Neuron (in vitro differentiated cells): ENCODE measurements around the gene CHADL.

Experiments
- H2AFZ ChIP-seq: one replicate; pipeline ENCODE4 v1.6.1; 2013; ENCODE audit warnings: low read depth, mild to moderate bottlenecking, inconsistent platforms, low read length, moderate library complexity
- H3K27me3 ChIP-seq: one replicate; pipeline ENCODE4 v1.6.1; 2013; ENCODE audit warnings: low read length; ENCODE audit not compliant: insufficient read depth
- H3K36me3 ChIP-seq: one replicate; pipeline ENCODE4 v1.6.1; 2013; ENCODE audit warnings: low read length; ENCODE audit not compliant: insufficient read depth
- H3K4me1 ChIP-seq: one replicate; pipeline ENCODE4 v1.6.1; 2013; ENCODE audit warnings: low read length; ENCODE audit not compliant: insufficient read depth
- H3K4me3 ChIP-seq: 2 replicates; pipeline ENCODE4 v1.5.1; 2013; ENCODE audit warnings: mild to moderate bottlenecking, low read length, moderate library complexity
- H3K9me3 ChIP-seq: one replicate; pipeline ENCODE4 v1.6.1; 2013; ENCODE audit warnings: low read length

CHADL gene

DNA sequence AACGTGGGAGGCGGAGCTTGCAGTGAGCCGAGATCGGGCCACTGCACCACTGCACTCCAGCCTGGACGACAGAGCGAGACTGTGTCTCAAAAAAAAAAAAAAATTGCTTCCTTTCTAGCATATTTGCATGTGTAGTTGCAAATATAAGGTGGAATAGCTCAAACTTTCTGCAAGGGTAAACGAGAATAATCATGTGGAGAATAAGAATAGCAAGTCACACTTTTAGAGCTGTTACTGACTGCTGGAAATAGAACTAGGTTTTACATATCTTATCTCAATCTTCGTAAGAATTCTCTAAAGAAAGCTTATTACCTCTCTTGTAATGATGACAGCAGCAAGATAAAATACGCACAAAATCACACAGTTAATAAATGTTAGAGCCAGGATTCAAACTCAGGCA, 34.0 kb downstream of the CHADL start:
- H3K9me3 ChIP-seq: peaks cover 2% of the 10 kb centered on the region
- H3K36me3 ChIP-seq: peaks cover 13% of the 10 kb centered on the region
- H2AFZ ChIP-seq: no peak overlapping the region
- no peak overlapping the region for H3K4me3 ChIP-seq
- no peaks in the 10 kb centered on the region for H3K27me3 ChIP-seq
- H3K4me1 ChIP-seq: peaks cover 9% of the 10 kb centered on the region

GRCh38 chr22:41204992-41205900, 35.5 kb downstream of the CHADL start, which contains the start of gene L3MBTL2:
Gene L3MBTL2, plus strand, starts transcription at chr22:41205312. Its CDS starts 51 bp downstream, at chr22:41205363.
- no peaks in the 10 kb centered on the region for H3K27me3 ChIP-seq
- peaks cover 7% of the 10 kb centered on the region for H3K36me3 ChIP-seq
- peak within 1 kb of the TSS; percentile 31 for H2AFZ ChIP-seq
- H3K4me3 ChIP-seq: peak within 1 kb of the TSS; percentile 88
- no peaks in the 10 kb centered on the region for H3K9me3 ChIP-seq
- peaks cover 9% of the 10 kb centered on the region for H3K4me1 ChIP-seq

GRCh38 chr22:41204066-41204465, 36.7 kb downstream of the CHADL start:
- H3K4me1 ChIP-seq: peaks cover 9% of the 10 kb centered on the region
- no peak overlapping the region for H3K4me3 ChIP-seq
- H2AFZ ChIP-seq: no peak overlapping the region
- no peaks in the 10 kb centered on the region for H3K9me3 ChIP-seq
- H3K36me3 ChIP-seq: peaks cover 2% of the 10 kb centered on the region
- no peaks in the 10 kb centered on the region for H3K27me3 ChIP-seq

- no peaks in the 10 kb centered on the region for H3K9me3 ChIP-seq
- H3K4me1 ChIP-seq: peaks cover 12% of the 10 kb centered on the region
- no peak overlapping the region for H3K4me3 ChIP-seq
- no peak overlapping the region for H2AFZ ChIP-seq
- no peaks in the 10 kb centered on the region for H3K27me3 ChIP-seq
- H3K36me3 ChIP-seq: no peaks in the 10 kb centered on the region
Measured at GRCh38 chr22:41203118-41203517, 37.6 kb downstream of the CHADL start.

- Histone ChIP-seq H3K4me1 (peaks cover 19% of the 10 kb centered on the region), H3K27me3 (no peaks in the 10 kb centered on the region), H3K36me3 (no peaks in the 10 kb centered on the region), H3K9me3 (no peaks in the 10 kb centered on the region), H2AFZ (no peak overlapping the region), H3K4me3 (no peak overlapping the region)
Measured at GRCh38 chr22:41201141-41201540, 39.6 kb downstream of the CHADL start.

DNA sequence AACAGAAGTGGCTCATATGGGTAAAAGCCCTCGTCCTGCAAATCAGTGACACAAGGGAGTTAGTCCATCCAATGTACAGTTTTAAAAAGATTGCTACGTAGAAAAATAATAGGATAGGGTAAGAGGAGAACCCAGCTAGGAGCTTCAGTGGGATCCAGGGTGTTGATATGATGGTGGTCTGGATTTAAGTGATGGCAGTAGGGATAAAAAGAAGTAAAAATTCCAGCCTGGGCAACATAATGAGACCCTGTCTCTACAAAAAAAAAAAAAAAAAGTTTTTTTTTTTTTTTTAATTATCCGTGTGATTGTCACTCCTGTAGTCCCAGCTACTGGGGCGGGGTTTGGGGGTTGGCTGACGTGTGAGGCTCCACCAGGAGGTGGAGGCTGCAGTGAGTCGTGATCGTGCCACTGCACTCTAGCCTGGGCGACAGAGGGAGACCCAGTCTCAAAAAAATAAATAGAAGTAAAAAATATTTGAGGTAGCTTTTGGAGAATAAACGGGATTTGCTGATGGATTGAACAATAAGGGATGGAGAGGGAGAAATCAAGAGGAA, 42.6 kb downstream of the CHADL start:
- peaks cover 11% of the 10 kb centered on the region for H3K4me1 ChIP-seq
- no peaks in the 10 kb centered on the region for H3K36me3 ChIP-seq
- H3K27me3 ChIP-seq: no peaks in the 10 kb centered on the region
- peak overlapping the region; percentile 67 for H3K4me3 ChIP-seq
- peak overlapping the region; percentile 98 for H2AFZ ChIP-seq
- H3K9me3 ChIP-seq: no peaks in the 10 kb centered on the region

DNA sequence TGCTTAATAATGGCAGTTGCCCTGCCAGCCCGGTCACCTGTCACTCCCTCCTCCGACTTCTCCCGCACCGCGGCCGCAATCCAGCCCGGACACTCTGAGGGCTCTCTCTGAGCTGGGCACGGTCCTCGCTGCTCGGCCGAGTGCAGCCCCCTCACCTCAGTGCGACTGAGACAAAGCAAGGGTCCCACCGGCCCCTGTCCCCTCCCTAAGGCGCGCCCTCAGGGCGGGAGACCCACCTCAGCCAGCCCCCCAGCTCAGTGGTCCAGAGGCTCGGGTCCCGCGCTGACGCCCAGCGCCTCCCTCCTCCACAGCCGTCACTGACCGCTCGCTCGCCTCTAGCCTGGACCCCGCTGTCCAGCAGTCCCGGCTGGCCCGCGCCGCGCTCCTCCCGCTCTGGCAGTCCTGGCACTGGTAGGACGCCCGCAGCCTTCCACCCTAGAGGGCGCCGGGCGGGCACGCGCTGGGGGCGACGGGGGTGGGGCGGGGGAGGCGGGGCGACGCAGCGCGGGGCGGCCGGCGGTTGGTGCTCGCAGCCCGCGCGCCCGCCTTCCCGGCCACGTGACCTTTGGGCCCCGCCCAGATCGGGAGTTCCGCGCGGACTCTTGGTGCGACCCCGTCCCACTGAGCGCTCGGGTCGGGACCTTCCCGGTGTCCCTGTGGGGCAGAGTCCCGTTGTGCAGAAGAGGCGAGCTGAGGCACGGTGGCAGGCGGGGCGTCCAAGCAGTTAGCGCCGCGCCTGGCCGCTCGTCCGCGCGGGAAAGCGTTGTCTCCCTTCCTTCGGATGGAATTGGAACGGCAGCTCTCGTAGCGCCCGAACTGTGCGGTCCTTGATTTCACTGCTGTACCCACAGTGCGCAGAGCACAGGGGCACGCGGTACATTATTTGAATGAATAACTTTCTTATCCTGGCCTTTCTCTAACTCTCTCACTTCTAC, 43.4 kb downstream of the CHADL start:
- Histone ChIP-seq H3K27me3 (no peaks in the 10 kb centered on the region), H3K4me1 (peaks cover 11% of the 10 kb centered on the region), H3K9me3 (no peaks in the 10 kb centered on the region), H3K4me3 (peak overlapping the region; percentile 67), H2AFZ (peak overlapping the region; percentile 98), H3K36me3 (no peaks in the 10 kb centered on the region)

DNA sequence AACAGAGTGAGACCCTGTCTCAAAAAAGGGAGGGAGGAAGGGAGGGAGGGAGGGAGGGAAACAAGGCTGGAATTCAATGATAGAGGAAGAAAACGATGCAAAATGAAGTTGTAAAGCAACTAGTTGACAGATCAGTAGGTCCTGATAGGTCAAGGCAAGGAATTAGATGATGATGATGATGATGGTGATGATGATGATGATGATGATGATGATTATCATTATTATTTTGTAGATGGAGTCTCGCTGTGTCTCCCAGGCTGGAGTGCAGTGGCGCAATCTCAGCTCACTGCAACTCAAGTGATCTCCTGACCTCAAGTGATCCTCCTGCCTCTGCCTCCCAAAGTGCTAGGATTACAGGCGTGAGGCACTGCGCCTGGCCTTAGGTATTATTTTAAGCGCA, 46.9 kb downstream of the CHADL start:
- Histone ChIP-seq H3K9me3 (no peaks in the 10 kb centered on the region), H2AFZ (no peak overlapping the region), H3K4me3 (no peak overlapping the region), H3K4me1 (peaks cover 11% of the 10 kb centered on the region), H3K27me3 (no peaks in the 10 kb centered on the region), H3K36me3 (no peaks in the 10 kb centered on the region)

DNA sequence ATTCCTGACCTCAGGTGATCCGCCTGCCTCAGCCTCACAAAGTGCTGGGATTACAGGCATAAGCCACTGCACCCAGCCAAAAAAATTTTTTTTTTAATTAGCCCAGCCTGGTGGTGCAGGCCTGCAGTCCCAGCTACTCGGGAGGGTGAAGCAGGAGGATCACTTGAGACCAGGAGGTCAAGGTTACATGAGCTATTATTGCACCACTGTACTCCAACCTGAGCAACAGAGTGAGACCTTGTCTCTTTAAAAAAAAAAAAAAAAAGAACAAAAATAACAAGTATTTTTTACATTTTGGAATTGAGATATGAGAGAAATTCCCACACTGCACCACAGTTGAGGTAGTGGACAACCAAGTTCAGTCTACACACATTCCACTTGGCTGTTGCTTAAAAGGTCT, 49.3 kb downstream of the CHADL start:
- Histone ChIP-seq H3K36me3 (no peaks in the 10 kb centered on the region), H3K4me3 (no peak overlapping the region), H3K27me3 (no peaks in the 10 kb centered on the region), H2AFZ (no peak overlapping the region), H3K4me1 (no peaks in the 10 kb centered on the region), H3K9me3 (no peaks in the 10 kb centered on the region)

GRCh38 chr22:41184679-41185078, 56.1 kb downstream of the CHADL start:
- no peaks in the 10 kb centered on the region for H3K9me3 ChIP-seq
- no peak overlapping the region for H3K4me3 ChIP-seq
- no peaks in the 10 kb centered on the region for H3K27me3 ChIP-seq
- H3K4me1 ChIP-seq: no peaks in the 10 kb centered on the region
- H2AFZ ChIP-seq: no peak overlapping the region
- H3K36me3 ChIP-seq: peaks cover 8% of the 10 kb centered on the region

DNA sequence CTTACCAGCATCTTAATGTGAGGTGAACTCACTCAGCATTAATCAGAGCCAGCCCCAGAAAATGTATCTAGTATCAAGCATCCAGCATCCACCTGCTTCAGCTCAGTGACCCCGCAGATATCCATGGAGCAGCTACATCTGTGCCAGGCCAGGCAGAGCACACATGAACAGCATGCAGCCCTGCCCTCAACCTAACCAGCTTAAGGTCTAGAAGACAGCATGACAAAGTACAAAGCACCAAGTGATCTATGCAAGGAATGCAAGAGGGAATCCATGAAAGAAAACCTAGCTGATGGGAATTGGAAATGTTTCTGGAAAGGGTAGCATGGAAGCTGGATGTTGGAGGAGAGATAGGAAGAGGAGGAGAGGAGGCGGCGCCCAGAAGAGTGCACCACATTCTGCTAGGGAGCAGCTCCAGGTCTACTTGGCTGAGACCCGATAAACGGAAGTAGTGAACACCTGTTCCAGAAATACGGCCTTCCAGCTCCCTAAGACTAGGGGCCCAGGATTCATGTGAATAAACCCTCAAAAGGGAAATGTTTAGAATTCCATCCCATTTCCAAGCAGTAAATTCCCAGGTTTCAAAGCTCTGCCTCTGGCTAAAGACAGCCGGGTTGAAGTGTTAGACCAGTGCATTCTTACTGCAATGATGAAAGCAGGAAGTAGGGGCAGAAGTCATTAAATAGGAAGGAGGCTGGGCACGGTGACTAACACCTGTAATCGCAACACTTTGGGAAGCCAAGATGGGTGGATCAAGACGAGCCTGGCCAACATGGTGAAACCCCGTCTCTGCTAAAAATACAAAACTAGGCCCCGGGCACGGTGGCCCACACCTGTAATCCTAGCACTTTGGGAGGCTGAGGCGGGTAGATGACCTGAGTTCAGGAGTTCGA, 59.1 kb downstream of the CHADL start:
- Histone ChIP-seq H3K9me3 (no peaks in the 10 kb centered on the region), H2AFZ (no peak overlapping the region), H3K27me3 (no peaks in the 10 kb centered on the region), H3K4me1 (no peaks in the 10 kb centered on the region), H3K36me3 (peaks cover 33% of the 10 kb centered on the region), H3K4me3 (no peak overlapping the region)

DNA sequence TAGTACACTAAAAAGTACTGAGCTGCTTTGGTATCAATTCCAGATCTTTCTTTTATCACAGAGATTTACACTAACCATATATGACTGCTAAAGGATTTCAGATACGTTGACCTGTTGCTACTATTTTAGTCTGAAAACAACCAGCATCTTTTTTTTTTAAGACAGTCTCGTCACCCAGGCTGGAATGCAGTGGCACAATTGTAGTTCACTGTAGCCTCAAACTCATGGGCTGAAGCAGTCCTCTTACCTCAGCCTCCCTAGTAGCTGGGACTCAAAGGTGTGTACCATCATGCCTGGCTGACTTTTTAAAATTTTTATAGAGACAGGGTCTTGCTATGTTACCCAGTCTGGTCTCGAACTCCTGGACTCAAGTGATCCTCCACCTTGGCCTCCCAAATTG, 59.8 kb downstream of the CHADL start:
- Histone ChIP-seq H3K36me3 (peaks cover 40% of the 10 kb centered on the region), H2AFZ (no peak overlapping the region), H3K27me3 (no peaks in the 10 kb centered on the region), H3K9me3 (no peaks in the 10 kb centered on the region), H3K4me3 (no peak overlapping the region), H3K4me1 (no peaks in the 10 kb centered on the region)
